GM12891 (cell line): ENCODE measurements around the gene RAB27B.

Experiments used
- POLR2A ChIP-seq: IDR thresholded peaks from 2 replicates; pipeline ENCODE4 v1.6.1; 2011; ENCODE audit warnings: low read depth, low read length, control low read depth
- POLR2AphosphoS5 ChIP-seq: IDR thresholded peaks from 2 replicates; pipeline ENCODE4 v1.6.1; 2011; ENCODE audit warnings: low read depth, low read length, control low read depth

- no peak for TF ChIP-seq POLR2A
- no peak for TF ChIP-seq POLR2AphosphoS5
Observed at GRCh38 chr18:54807303-54807702, 21.0 kb upstream of the RAB27B start.
